HG03354 (cell line): ENCODE data around the gene TCF15.

Experiments
- ATAC-seq: cut with Tn5 transposase; IDR thresholded peaks from one replicate; pipeline ENCODE4 v1.9.1; 2021; ENCODE audit warnings: mild to moderate bottlenecking; ENCODE audit not compliant: unreplicated experiment, poor library complexity, severe bottlenecking

The TCF15 gene

GRCh38 chr20:617934-618690, 8.0 kb upstream of the TCF15 start:
- ATAC-seq, result no peak

DNA sequence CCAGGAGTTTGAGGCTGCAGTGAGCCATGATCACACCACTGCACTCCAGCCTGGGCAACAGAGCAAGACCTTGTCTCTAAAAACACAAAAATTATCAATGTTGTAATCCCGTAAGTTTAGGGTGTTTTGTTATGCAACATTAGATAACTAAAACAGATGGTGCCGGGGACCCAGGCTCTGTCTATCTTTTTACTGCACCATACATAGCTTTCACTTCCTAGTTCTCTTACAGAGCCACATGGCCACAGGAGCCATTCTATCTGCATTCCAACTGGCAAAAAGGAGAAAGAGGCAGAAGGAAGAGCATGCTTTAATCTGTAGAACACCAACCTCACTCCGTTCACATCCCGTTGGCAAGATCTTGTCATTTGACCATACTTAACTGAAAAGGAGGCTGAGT, 5.4 kb upstream of the TCF15 start:
- ATAC-seq, result no peak

GRCh38 chr20:611843-612185, 1.7 kb upstream of the TCF15 start:
- no peak for ATAC-seq

DNA sequence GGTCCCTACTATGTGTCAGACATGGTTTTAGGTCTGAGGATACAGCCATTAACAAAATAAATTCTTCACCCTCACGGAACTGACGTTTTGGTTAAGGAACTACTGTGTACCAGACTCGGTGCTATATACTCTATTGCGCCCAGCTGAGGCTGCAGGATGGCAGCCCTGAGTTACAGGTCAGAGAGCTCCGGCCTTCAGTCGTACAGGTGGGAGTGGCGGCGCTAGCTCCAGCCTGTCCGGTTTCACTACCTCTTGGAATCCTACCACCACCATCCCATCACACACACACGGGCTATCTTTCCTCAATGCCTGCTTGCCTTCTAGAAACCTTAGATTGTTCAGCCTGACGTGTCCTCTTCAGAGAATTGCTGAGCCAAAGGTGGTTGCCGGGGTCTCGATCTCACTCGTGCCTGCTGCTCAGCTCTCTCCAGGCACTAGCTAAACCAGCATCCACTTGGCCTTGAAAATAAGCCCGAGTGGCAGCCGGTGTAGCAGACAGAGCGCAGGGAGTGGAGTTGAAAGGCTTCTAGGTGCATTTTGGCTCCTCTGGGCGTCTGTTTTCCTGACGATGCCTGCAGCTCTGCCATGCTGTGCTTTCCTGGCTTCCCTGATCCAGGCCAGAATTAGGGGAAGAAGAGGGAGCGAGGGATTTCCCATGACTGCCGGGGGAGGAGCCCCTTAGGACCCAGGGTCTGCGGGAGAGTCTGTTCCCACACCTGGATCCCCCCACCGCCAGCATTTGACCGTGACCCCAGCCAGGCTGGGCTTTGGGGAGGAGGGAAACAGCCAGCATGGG, 1.1 kb upstream of the TCF15 start:
- ATAC-seq, result no peak

GRCh38 chr20:609371-609964, 641 bp downstream of the TCF15 start:
- no peak for ATAC-seq

GRCh38 chr20:608970-609369, 1.1 kb downstream of the TCF15 start:
- no peak for ATAC-seq

GRCh38 chr20:607476-607875, 2.6 kb downstream of the TCF15 start:
- ATAC-seq, result no peak

- no peak for ATAC-seq
These were observed 4.9 kb downstream of the TCF15 start for GRCh38 chr20:605237-605636.

DNA sequence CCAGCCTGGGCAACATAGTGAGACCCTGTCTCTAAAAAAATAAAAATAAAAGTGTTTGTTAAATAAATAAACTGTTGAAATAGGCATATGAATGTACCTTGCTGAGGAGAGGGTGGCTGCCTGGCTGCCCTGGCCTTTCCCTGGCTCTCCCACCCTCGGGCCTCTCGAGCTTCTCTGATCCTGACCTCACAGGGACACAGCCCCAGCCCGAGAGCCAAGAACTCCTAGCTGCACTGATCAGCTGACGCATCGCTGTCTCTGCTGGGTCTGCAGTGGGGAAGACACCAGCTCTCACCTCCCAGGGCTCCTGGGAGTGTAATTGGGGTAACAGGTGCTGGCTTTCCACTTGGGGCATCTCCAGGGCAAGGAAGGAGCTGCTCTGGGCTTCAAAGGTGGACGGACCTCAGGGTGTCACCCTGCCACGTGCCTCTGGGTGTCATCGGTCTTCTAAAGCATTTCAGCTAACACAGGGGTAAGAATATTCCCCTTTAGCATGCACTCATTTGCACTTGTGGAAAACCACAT, 6.9 kb downstream of the TCF15 start:
- no peak for ATAC-seq

DNA sequence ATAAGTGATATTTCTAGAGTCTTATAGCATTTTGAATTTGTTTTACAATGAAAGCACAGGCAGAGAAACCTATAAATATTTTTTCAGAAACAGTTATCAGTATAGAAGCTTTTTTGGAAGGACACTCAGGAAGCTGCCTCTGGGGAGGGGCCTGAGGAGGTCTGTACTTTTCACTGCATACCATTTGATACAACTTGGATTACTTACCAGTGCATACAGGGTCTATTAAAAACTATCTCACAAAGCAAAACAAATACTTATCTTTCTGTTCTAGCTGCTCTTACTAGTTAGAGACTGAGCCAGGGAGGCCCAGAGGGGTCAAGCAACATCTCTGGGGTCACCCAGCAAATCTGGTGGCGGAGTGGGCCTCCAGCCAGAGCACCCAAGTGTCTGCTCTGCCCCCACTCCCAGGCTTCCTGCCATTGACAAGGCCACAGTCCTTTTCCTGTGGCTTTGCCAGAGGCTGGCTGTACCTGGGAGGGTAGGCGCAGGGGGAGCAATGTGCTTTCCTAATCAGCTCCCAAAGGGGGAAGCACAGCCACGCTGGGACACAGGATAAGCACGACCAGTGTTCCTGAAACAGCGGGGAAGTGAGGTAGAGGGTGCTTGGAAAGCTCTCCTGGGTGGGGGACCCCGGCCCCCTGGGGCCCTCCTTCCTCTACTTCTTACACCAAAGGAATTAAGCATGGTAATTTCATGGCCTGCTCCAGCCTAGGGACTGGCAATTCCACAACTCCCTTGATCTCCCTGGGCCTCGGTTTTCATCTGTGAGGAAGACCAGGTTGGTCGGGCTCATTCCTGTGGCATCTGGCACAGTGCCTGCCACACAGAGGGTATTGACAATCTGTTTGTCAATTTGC, 7.8 kb downstream of the TCF15 start:
- ATAC-seq, result no peak

DNA sequence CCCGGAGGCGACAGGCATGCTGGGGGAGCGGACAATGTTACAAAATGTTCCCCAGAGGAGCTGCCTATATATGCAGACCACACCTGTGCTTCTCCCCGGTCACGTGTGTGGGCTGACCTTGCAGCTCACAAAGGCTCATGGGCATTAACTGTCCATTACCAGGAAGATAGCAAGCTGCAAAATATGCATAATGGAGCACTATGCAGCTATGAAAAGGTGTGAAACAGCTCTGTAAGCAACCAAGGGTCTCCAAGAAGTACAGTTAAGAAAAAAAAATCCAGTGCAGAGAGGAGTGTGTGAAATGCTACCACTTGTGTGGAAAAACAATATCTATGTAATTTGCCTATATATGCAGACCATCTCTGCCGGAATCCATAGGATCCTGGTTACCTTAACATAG, 9.4 kb downstream of the TCF15 start:
- ATAC-seq, result no peak

- no peak for ATAC-seq
These were observed 10.0 kb downstream of the TCF15 start for GRCh38 chr20:600141-600540.

GRCh38 chr20:598133-598850, 11.8 kb downstream of the TCF15 start:
- ATAC-seq, result no peak

DNA sequence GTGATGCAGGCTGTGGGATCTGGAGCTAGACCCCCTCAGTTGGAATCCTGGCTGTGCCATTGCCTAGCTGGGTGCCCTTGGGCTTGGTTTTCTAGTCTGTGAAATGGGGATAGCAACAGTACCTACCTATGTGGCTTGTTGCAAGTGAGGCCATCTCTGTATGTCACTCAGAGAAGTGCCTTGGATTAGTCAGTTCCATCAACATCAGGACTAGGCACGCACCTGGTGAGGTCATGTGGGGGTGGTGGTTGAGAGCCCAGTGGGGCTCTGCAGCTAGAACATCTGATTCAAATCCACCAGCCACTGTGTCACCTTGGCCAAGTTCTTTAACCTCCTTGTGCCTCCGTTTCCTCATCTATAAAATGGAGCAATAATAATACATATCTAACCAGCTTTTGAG, 12.5 kb downstream of the TCF15 start:
- no peak for ATAC-seq

GRCh38 chr20:595330-596308, 14.5 kb downstream of the TCF15 start:
- no peak for ATAC-seq

GRCh38 chr20:592506-592905, 17.6 kb downstream of the TCF15 start:
- no peak for ATAC-seq

GRCh38 chr20:591941-592340, 18.2 kb downstream of the TCF15 start:
- no peak for ATAC-seq
